ENCODE measurements around the gene VPS8. TPM values are rescaled to one million over a fixed set of nuclear protein-coding genes. Genes with fewer than 3 reads are reported as not detected.

Gene VPS8
- total RNA-seq, 1 experiment from 2014 or later: 72.3 TPM

GRCh38 chr3:184932777-184933176 is 120.8 kb downstream of the VPS8 start:
- Histone ChIP-seq H3K27me3 (ENCODE audit: control insufficient read depth, insufficient read depth, low read length) (no peaks in the 10 kb centered on the region), H3K27ac (ENCODE audit: low read length) (no peak overlapping the region), H3K4me3 (ENCODE audit: low read depth in 2 of 2, low read length in 2 of 2) (no peak overlapping the region), H3K9me3 (ENCODE audit: control insufficient read depth, insufficient read depth, low read depth, low read length) (no peaks in the 10 kb centered on the region), H3K36me3 (ENCODE audit: control insufficient read depth, insufficient read depth, low read length) (peaks cover 12% of the 10 kb centered on the region; the same call in 1 of the 2 replicates), H3K4me1 (ENCODE audit: control insufficient read depth, insufficient read depth, low read length) (no peaks in the 10 kb centered on the region)
- DNase-seq (ENCODE audit: low read depth, low spot score) (no peak), ATAC-seq (no peak)
- POLR2A ChIA-PET: no interaction called here
- TF ChIP-seq, protein P1, sequence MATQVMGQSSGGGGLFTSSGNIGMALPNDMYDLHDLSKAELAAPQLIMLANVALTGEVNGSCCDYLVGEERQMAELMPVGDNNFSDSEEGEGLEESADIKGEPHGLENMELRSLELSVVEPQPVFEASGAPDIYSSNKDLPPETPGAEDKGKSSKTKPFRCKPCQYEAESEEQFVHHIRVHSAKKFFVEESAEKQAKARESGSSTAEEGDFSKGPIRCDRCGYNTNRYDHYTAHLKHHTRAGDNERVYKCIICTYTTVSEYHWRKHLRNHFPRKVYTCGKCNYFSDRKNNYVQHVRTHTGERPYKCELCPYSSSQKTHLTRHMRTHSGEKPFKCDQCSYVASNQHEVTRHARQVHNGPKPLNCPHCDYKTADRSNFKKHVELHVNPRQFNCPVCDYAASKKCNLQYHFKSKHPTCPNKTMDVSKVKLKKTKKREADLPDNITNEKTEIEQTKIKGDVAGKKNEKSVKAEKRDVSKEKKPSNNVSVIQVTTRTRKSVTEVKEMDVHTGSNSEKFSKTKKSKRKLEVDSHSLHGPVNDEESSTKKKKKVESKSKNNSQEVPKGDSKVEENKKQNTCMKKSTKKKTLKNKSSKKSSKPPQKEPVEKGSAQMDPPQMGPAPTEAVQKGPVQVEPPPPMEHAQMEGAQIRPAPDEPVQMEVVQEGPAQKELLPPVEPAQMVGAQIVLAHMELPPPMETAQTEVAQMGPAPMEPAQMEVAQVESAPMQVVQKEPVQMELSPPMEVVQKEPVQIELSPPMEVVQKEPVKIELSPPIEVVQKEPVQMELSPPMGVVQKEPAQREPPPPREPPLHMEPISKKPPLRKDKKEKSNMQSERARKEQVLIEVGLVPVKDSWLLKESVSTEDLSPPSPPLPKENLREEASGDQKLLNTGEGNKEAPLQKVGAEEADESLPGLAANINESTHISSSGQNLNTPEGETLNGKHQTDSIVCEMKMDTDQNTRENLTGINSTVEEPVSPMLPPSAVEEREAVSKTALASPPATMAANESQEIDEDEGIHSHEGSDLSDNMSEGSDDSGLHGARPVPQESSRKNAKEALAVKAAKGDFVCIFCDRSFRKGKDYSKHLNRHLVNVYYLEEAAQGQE (IDR thresholded peaks at IDR 0.05; ENCODE audit: insufficient read depth in 1 of 2, low read depth in 2 of 2, low read length in 1 of 2): no peak
- TF ChIP-seq POLR2AphosphoS5 (IDR thresholded peaks at IDR 0.05; ENCODE audit: low read depth, low read length) (no peak), TCF7L2 (IDR thresholded peaks at IDR 0.05; ENCODE audit: low read depth, low read length) (no peak)
- BruUV-seq (replicated peaks): no TSS peak
- CTCF ChIA-PET: no interaction called here
- intact Hi-C loops (cut with micrococcal nuclease; ENCODE audit: unreplicated experiment): no loop called here
- in situ Hi-C loops (cut with HindIII; ENCODE audit: low pct_unique_long_range_greater_than_20kb, low sequenced_read_pairs): no loop called here

DNA sequence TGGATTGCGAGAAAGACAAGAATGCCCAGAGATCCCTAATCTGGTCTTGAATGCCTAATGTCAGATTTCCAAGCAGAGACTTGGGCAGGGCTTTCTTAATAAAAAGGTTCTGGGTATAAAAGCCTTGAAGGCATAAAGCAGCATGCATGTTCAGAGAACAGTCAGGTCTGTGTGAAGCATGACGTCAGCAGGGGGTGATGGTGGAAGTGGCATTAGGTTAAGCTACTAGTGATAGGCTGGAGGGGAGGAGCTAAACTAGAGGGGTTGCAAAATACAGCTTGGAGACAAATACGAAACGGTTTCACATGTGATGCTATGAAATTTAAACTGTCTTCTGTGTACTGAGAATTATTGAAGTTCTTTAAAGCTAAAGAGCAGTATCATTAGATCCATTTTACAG is 125.6 kb downstream of the VPS8 start:
- Histone ChIP-seq H3K36me3 (ENCODE audit: control insufficient read depth, insufficient read depth, low read length) (no peaks in the 10 kb centered on the region), H3K4me1 (ENCODE audit: control insufficient read depth, insufficient read depth, low read length) (no peaks in the 10 kb centered on the region), H3K27me3 (ENCODE audit: control insufficient read depth, insufficient read depth, low read length) (no peaks in the 10 kb centered on the region), H3K27ac (ENCODE audit: low read length) (no peak overlapping the region), H3K9me3 (ENCODE audit: control insufficient read depth, insufficient read depth, low read depth, low read length) (no peaks in the 10 kb centered on the region), H3K4me3 (ENCODE audit: low read depth in 2 of 2, low read length in 2 of 2) (no peak overlapping the region)
- ChIA-PET POLR2A (no interaction called here), CTCF (no interaction called here)
- TF ChIP-seq SIN3A (IDR thresholded peaks at IDR 0.05; ENCODE audit: borderline replicate concordance, insufficient read depth, low read depth, low read length) (no peak), POLR2AphosphoS5 (IDR thresholded peaks at IDR 0.05; ENCODE audit: low read depth, low read length) (no peak), TCF7L2 (IDR thresholded peaks at IDR 0.05; ENCODE audit: low read depth, low read length) (no peak)
- TF ChIP-seq, protein P1 (IDR thresholded peaks at IDR 0.05; ENCODE audit: insufficient read depth in 1 of 2, low read depth in 2 of 2, low read length in 1 of 2): no peak
- TF ChIP-seq, protein P2, sequence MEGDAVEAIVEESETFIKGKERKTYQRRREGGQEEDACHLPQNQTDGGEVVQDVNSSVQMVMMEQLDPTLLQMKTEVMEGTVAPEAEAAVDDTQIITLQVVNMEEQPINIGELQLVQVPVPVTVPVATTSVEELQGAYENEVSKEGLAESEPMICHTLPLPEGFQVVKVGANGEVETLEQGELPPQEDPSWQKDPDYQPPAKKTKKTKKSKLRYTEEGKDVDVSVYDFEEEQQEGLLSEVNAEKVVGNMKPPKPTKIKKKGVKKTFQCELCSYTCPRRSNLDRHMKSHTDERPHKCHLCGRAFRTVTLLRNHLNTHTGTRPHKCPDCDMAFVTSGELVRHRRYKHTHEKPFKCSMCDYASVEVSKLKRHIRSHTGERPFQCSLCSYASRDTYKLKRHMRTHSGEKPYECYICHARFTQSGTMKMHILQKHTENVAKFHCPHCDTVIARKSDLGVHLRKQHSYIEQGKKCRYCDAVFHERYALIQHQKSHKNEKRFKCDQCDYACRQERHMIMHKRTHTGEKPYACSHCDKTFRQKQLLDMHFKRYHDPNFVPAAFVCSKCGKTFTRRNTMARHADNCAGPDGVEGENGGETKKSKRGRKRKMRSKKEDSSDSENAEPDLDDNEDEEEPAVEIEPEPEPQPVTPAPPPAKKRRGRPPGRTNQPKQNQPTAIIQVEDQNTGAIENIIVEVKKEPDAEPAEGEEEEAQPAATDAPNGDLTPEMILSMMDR (IDR thresholded peaks at IDR 0.05): no peak
- BruUV-seq (replicated peaks): no TSS peak
- no peak for DNase-seq (ENCODE audit: low read depth, low spot score)
- ATAC-seq: no peak
- in situ Hi-C loops (cut with HindIII; ENCODE audit: low pct_unique_long_range_greater_than_20kb, low sequenced_read_pairs): no loop called here
- intact Hi-C loops (cut with micrococcal nuclease; ENCODE audit: unreplicated experiment): no loop called here

Data from Panc1 (cell line).